Endometrial microvascular endothelial cells (primary cell): Measurements from ENCODE around the gene IFT81. TPM values are rescaled to one million over a fixed set of nuclear protein-coding genes. Genes with fewer than 3 reads are reported as not detected.
"Not testable (repeated sequence)": the region's sequence is repeated elsewhere in the genome, so short reads cannot be mapped to it uniquely, and the experiment has no call there.

Experiments used
- in situ Hi-C: cut with HindIII; loops from 2 replicates; pipeline ENCODE4 v1.10.0; 2017; ENCODE audit warnings: low sequenced_read_pairs, low pct_unique_long_range_greater_than_20kb; ENCODE audit errors: inconsistent ontology term
- total RNA-seq: library from RNA; depleted of rRNA; stranded (reverse); fragments of >200 nt; gene quantifications from one replicate; pipeline ENCODE4 v1.2.3, GENCODE V29; 2015; ENCODE audit errors: inconsistent ontology term

Gene IFT81
- total RNA-seq, 1 donor from 2014 or later = 2.9 TPM

- in situ Hi-C loops = not testable (repeated sequence)
Measured at GRCh38 chr12:110255890-110256456, 131.8 kb downstream of the IFT81 start.

DNA sequence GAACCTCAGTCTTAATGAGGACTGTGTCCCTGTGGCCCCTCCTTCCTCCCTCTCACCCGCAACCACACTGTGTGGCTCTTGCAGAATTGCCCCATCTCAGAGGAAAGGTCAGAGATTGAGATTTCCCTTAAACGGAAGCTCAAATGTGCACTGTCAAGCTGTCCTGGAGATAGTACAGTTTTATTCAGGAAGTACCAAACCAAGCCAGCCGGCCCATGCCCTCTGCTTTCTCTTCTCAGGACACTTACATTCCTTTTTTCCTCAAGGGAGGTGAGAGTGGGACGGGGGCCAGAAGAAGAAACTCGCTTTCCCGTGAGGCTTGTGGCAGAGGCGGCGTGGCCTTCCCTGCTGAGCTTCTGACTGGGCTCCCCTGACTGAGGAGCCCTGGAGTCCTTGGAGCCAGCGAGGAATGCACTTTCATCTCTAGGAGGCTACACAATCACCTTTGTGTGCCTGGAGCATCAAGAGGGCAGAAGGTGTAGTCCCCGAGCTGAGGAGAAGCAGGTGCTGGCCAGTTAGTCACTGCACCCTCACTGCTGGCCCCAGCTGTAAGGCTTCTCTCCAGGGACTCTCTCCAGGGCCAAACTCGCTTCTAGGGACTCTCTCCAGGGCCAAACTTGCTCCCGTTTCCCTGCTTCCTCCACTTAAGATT is 132.7 kb downstream of the IFT81 start:
- in situ Hi-C loops = no loop called here

DNA sequence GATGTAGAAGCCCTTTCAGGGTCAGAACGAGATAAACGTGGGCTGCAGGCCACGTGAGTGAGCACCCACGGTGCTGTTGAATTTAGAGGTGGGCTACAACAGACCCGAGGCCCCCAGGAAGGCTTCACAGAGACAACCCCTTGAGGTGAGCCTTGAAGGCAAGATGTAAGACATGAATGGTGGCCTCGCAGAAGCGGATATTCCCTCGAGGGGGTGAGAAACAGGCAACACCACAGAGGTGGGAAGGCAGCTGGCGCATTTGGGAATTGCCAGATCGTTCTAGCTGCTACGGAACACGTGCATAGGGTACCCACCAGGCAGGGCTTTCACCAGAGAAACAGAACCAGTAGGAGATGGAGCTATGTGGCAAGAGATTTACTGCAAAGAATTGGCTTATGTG is 134.3 kb downstream of the IFT81 start:
- in situ Hi-C loops = no loop called here

DNA sequence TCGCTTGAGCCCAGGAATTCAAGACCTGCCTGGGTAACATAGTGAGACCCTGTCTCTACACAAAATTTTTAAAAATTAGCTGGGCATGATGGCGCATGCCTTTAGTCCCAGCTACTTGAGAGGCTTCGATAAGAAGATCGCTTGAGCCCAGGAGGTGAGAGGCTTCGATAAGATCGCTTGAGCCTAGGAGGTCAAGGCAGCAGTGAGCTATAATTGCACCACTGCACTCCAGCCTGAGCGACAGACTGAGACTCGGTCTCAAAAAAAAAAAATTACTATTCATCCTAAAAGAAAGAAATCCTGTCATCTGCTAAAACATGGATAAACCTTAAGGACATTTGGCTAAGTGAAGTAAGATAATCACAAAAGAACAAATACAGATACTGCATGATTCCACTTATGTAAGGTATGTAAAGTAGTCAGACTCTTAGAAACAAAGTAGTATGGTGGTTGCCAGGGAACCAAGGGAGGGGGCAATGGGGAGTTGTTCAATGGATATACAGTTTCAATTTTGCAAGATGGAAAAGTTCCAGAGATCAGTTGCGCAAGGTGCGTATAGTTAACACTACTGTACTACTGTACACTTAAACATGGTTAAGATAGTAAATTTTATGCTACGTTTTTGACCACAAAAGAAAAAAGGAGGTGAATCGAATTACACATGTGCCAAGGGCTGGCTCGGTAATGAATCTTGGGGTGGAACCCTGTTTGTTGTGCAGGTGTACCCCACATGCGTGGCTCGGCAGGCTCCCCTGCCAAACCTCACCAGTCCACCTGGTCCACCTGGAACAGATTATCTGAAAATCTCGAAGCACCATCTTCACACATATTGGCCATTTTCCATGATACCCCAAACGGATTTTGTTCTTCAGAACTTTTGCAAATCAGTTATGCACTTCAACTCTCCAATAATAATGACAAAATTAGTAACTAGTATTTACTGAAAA is 138.6 kb downstream of the IFT81 start:
- in situ Hi-C loops = no loop called here

DNA sequence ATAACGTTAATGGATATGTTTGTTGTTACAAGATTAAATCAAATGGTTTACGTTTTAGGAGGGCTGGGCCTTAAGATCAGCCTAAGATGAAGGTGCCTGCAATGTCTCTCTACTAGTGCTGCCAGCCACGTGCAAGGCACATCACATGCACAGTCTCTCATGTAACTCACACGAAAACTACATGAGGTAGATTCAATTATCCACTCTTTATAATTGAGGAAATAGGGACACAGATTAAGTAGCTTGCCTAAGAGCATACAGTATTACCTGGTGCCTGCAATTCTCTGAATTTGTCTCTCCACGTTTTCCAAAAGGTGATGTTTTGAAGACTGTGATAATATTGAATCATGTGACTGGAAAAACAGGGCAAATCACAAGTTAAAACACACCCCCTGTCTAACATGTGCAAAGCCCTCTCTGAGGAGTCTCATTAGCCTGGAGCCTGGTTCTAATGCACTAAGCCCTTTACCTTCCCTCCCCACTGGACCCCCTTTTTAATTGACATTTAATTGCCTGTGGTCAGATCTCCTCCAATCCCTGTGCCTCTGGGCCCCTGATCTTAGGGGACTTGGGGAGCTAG is 142.3 kb downstream of the IFT81 start:
- in situ Hi-C loops = no loop called here

GRCh38 chr12:110266980-110267620 is 142.9 kb downstream of the IFT81 start:
- in situ Hi-C loops = no loop called here

Other genes starting within 250 kb of the IFT81 start
- gene GLTP, start 243.8 kb upstream of the IFT81 start, total RNA-seq = 93.0 TPM
- 35.3 TPM for gene TCHP, start 224.1 kb upstream of the IFT81 start, total RNA-seq
- 39.9 TPM for gene GIT2, start 128.0 kb upstream of the IFT81 start, total RNA-seq
- gene ANKRD13A, start 124.9 kb upstream of the IFT81 start, total RNA-seq = 36.8 TPM
- gene C12orf76, start 75.8 kb upstream of the IFT81 start, total RNA-seq = 8.5 TPM
- gene ATP2A2, start 156.9 kb downstream of the IFT81 start, total RNA-seq = 144 TPM